ENCODE measurements around the gene HIVEP3. TPM values are rescaled to one million over a fixed set of nuclear protein-coding genes. Genes with fewer than 3 reads are reported as not detected.

Gene HIVEP3
- total RNA-seq, 1 experiment from 2014 or later: 11.0 TPM

- no peaks in the 10 kb centered on the region for H3K4me1 ChIP-seq (replicated peaks; ENCODE audit: insufficient read depth)
- no TSS peak for BruUV-seq (replicated peaks)
- ChIA-PET CTCF (no interaction called here), POLR2A (ENCODE audit: unreplicated experiment) (no interaction called here)
- DNase-seq: no peak
- H3K9me2 ChIP-seq (ENCODE audit: insufficient read depth): no peaks in the 10 kb centered on the region
- no peak overlapping the region for H2AFZ ChIP-seq
- H3K4me2 ChIP-seq: no peak overlapping the region
- H3K79me2 ChIP-seq (ENCODE audit: low read depth): no peaks in the 10 kb centered on the region
- no peaks in the 10 kb centered on the region for H3K27me3 ChIP-seq (ENCODE audit: insufficient read depth, low read depth)
- no peak overlapping the region for H3K4me3 ChIP-seq
- TF ChIP-seq EZH2 (IDR thresholded peaks at IDR 0.05; ENCODE audit: low read depth): no peak
- no peak for TF ChIP-seq CTCF (conservative IDR thresholded peaks at IDR 0.05)
- H3K27ac ChIP-seq: no peak overlapping the region
- no peaks in the 10 kb centered on the region; the same call in 1 of the 2 replicates for H3K9me3 ChIP-seq (ENCODE audit: insufficient read depth, low read depth)
- no peaks in the 10 kb centered on the region for H4K20me1 ChIP-seq (ENCODE audit: insufficient read depth)
- no peaks in the 10 kb centered on the region for H3F3A ChIP-seq (ENCODE audit: insufficient read depth, low read depth)
- intact Hi-C loops (cut with micrococcal nuclease; ENCODE audit: unreplicated experiment): no loop called here
- no peaks in the 10 kb centered on the region for H3K36me3 ChIP-seq (ENCODE audit: low read depth)
These were observed 191.0 kb downstream of the HIVEP3 start for GRCh38 chr1:41727749-41728115.

GRCh38 chr1:41726899-41727748, 191.6 kb downstream of the HIVEP3 start:
- no peak for DNase-seq

GRCh38 chr1:41726292-41726691, 192.4 kb downstream of the HIVEP3 start:
- no peak overlapping the region for H2AFZ ChIP-seq

More at GRCh38 chr1:41726899-41727748, 191.6 kb downstream of the HIVEP3 start:
- Histone ChIP-seq H3K9me3 (ENCODE audit: insufficient read depth, low read depth) (no peaks in the 10 kb centered on the region; the same call in 1 of the 2 replicates), H3K27me3 (ENCODE audit: insufficient read depth, low read depth) (no peaks in the 10 kb centered on the region), H3K36me3 (ENCODE audit: low read depth) (no peaks in the 10 kb centered on the region), H4K20me1 (ENCODE audit: insufficient read depth) (no peaks in the 10 kb centered on the region), H3K27ac (no peak overlapping the region), H3K4me2 (no peak overlapping the region), H3F3A (ENCODE audit: insufficient read depth, low read depth) (no peaks in the 10 kb centered on the region), H3K4me3 (no peak overlapping the region), H2AFZ (no peak overlapping the region), H3K4me1 (replicated peaks; ENCODE audit: insufficient read depth) (no peaks in the 10 kb centered on the region), H3K9me2 (ENCODE audit: insufficient read depth) (no peaks in the 10 kb centered on the region), H3K79me2 (ENCODE audit: low read depth) (no peaks in the 10 kb centered on the region)
- ChIA-PET CTCF (no interaction called here), POLR2A (ENCODE audit: unreplicated experiment) (no interaction called here)
- TF ChIP-seq EZH2 (IDR thresholded peaks at IDR 0.05; ENCODE audit: low read depth): no peak
- no TSS peak for BruUV-seq (replicated peaks)
- intact Hi-C loops (cut with micrococcal nuclease; ENCODE audit: unreplicated experiment): no loop called here

More at GRCh38 chr1:41726292-41726691, 192.4 kb downstream of the HIVEP3 start:
- no peaks in the 10 kb centered on the region for H3K9me2 ChIP-seq (ENCODE audit: insufficient read depth)
- no peaks in the 10 kb centered on the region for H3K79me2 ChIP-seq (ENCODE audit: low read depth)
- no peaks in the 10 kb centered on the region for H4K20me1 ChIP-seq (ENCODE audit: insufficient read depth)
- no peaks in the 10 kb centered on the region for H3K9me3 ChIP-seq (ENCODE audit: insufficient read depth, low read depth)
- no peak overlapping the region for H3K4me2 ChIP-seq
- no peak for DNase-seq
- intact Hi-C loops (cut with micrococcal nuclease; ENCODE audit: unreplicated experiment): no loop called here
- no peak overlapping the region for H3K27ac ChIP-seq
- H3F3A ChIP-seq (ENCODE audit: insufficient read depth, low read depth): no peaks in the 10 kb centered on the region
- BruUV-seq (replicated peaks): no TSS peak
- TF ChIP-seq CTCF (conservative IDR thresholded peaks at IDR 0.05) (no peak), EZH2 (IDR thresholded peaks at IDR 0.05; ENCODE audit: low read depth) (no peak)
- H3K4me3 ChIP-seq: no peak overlapping the region
- POLR2A ChIA-PET (ENCODE audit: unreplicated experiment): no interaction called here
- CTCF ChIA-PET: no interaction called here
- no peaks in the 10 kb centered on the region for H3K4me1 ChIP-seq (replicated peaks; ENCODE audit: insufficient read depth)
- H3K27me3 ChIP-seq (ENCODE audit: insufficient read depth, low read depth): no peaks in the 10 kb centered on the region
- no peaks in the 10 kb centered on the region for H3K36me3 ChIP-seq (ENCODE audit: low read depth)
